Keratinocyte (primary cell): ENCODE measurements around the gene PRKCE. TPM values are rescaled to one million over a fixed set of nuclear protein-coding genes. Genes with fewer than 3 reads are reported as not detected.

Experiments used
- DNase-seq: peaks from one replicate; pipeline ENCODE4 v3.0.0-alpha.2; 2011; ENCODE audit warnings: low read depth, missing footprints, low spot score
- FAIRE-seq: peaks from 2 replicates; lab custom pipeline; 2011; peaks lifted over from hg19 to GRCh38; lab: Jason Lieb, UNC
- H2AFZ ChIP-seq: 2 replicates; pipeline ENCODE4 v1.6.0; 2012; ENCODE audit warnings: low read length, control low read depth, inconsistent platforms; ENCODE audit not compliant: control insufficient read depth
- H3K27ac ChIP-seq: 2 replicates; pipeline ENCODE4 v1.5.1; 2011; ENCODE audit warnings: low read length; ENCODE audit not compliant: control insufficient read depth, insufficient read depth
- H3K27me3 ChIP-seq: 3 replicates; pipeline ENCODE4 v1.6.0; 2011; ENCODE audit warnings: low read length; ENCODE audit not compliant: control insufficient read depth, insufficient read depth; ENCODE audit errors: extremely low read depth
- H3K36me3 ChIP-seq, 2 experiments: 2 replicates in 1 of 2; 3 replicates in 1 of 2; pipeline ENCODE4 v1.5.1; 2011; ENCODE audit warnings: low read length in 2 of 2, mild to moderate bottlenecking in 1 of 2; ENCODE audit not compliant: control insufficient read depth in 2 of 2, insufficient read depth in 2 of 2; ENCODE audit errors: extremely low read depth in 1 of 2
- H3K4me1 ChIP-seq: 3 replicates; pipeline ENCODE4 v1.5.1; 2011; ENCODE audit warnings: low read length; ENCODE audit not compliant: control insufficient read depth, insufficient read depth; ENCODE audit errors: extremely low read depth
- H3K4me2 ChIP-seq: 3 replicates; pipeline ENCODE4 v1.6.0; 2011; ENCODE audit warnings: low read depth, low read length; ENCODE audit not compliant: control insufficient read depth, insufficient read depth; ENCODE audit errors: extremely low read depth
- H3K4me3 ChIP-seq, 3 experiments: fragments of 200-600 bp in 1 of 3; sonication (generic) in 1 of 3; 2 replicates in 2 of 3; 3 replicates in 1 of 3; pipeline ENCODE4 v1.5.1; 2011 to 2016; ENCODE audit warnings: low read length in 3 of 3, mild to moderate bottlenecking in 3 of 3, control low read depth in 2 of 3, inconsistent platforms in 1 of 3, low read depth in 1 of 3, mixed read lengths in 1 of 3, mixed run types in 1 of 3, moderate library complexity in 1 of 3; ENCODE audit not compliant: control insufficient read depth in 2 of 3, insufficient read depth in 2 of 3; ENCODE audit errors: extremely low read depth in 1 of 3
- H3K79me2 ChIP-seq: 2 replicates; pipeline ENCODE4 v1.6.0; 2012; ENCODE audit warnings: low read length; ENCODE audit not compliant: control insufficient read depth, insufficient read depth
- H3K9ac ChIP-seq: 3 replicates; pipeline ENCODE4 v1.6.0; 2011; ENCODE audit warnings: low read length; ENCODE audit not compliant: control insufficient read depth, insufficient read depth; ENCODE audit errors: extremely low read depth
- H3K9me1 ChIP-seq: 3 replicates; pipeline ENCODE4 v1.6.0; 2011; ENCODE audit warnings: low read length; ENCODE audit not compliant: control insufficient read depth, insufficient read depth; ENCODE audit errors: extremely low read depth
- H3K9me3 ChIP-seq: 2 replicates; pipeline ENCODE4 v1.5.1; 2012; ENCODE audit warnings: low read depth, low read length; ENCODE audit not compliant: control insufficient read depth
- H4K20me1 ChIP-seq: 3 replicates; pipeline ENCODE4 v1.6.0; 2011; ENCODE audit warnings: low read length; ENCODE audit not compliant: control insufficient read depth, insufficient read depth; ENCODE audit errors: extremely low read depth
- CTCF ChIP-seq, 3 experiments: IDR thresholded peaks in 1 of 3; conservative IDR thresholded peaks in 1 of 3; optimal IDR thresholded peaks in 1 of 3; 2 replicates in 2 of 3; 3 replicates in 1 of 3; pipeline versions ENCODE3 to v1.5.1; 2011; ENCODE audit warnings: low read length in 3 of 3, mild to moderate bottlenecking in 3 of 3, moderate library complexity in 2 of 3, control low read depth in 1 of 3, inconsistent platforms in 1 of 3; ENCODE audit not compliant: insufficient read depth in 2 of 3; ENCODE audit errors: extremely low read depth in 1 of 3
- EZH2 ChIP-seq: IDR thresholded peaks from one replicate; pipeline ENCODE4 v1.6.1; 2012; ENCODE audit warnings: inconsistent platforms, mild to moderate bottlenecking, low read length, moderate library complexity
- dilution Hi-C: fragments of 300-500 bp; cut with MboI; formaldehyde crosslinking; loops from one replicate; pipeline ENCODE4 v1.7.0; 2020; ENCODE audit warnings: low sequenced_read_pairs; ENCODE audit not compliant: extremely low pct_ligation_motif_present
- polyA plus RNA-seq, 5 experiments: library from polyadenylated mRNA; depleted of rRNA in 3 of 5; stranded (reverse) in 3 of 5; stranded (forward) in 1 of 5; unstranded in 1 of 5; fragments of >200 nt; gene quantifications; 1 replicate in 1 of 5; 2 replicates in 3 of 5; 3 replicates in 1 of 5; pipeline versions ENCODE4 v1.2.1 to v1.2.3, GENCODE V29; 2011 to 2012; ENCODE audit warnings: missing spikeins in 2 of 5, low read depth in 1 of 5, low replicate concordance in 1 of 5

Gene PRKCE
- polyA plus RNA-seq, 1 donor (not counting 4 experiments of a cell fraction or from before 2014, with no cell fraction given), result 2.0 TPM

GRCh38 chr2:45782986-45783385 lies 131.5 kb downstream of the PRKCE start:
- no peak overlapping the region for H3K9ac ChIP-seq
- dilution Hi-C loops, result no loop called here
- TF ChIP-seq CTCF (optimal IDR thresholded peaks at IDR 0.05 in 1 of 3, IDR thresholded peaks at IDR 0.05 in 1 of 3, conservative IDR thresholded peaks at IDR 0.05 in 1 of 3; ENCODE audit: extremely low read depth in 1 of 3, insufficient read depth in 2 of 3, low read length in 3 of 3) (no peak), EZH2 (no peak)
- no peaks in the 10 kb centered on the region for H3K4me1 ChIP-seq
- no peak overlapping the region for H2AFZ ChIP-seq
- no peaks in the 10 kb centered on the region for H4K20me1 ChIP-seq
- no peaks in the 10 kb centered on the region for H3K9me1 ChIP-seq
- no peaks in the 10 kb centered on the region for H3K79me2 ChIP-seq
- no peaks in the 10 kb centered on the region for H3K9me3 ChIP-seq
- no peak overlapping the region for H3K27ac ChIP-seq
- no peaks in the 10 kb centered on the region for H3K36me3 ChIP-seq
- DNase-seq (no peak), FAIRE-seq (no peak)
- no peak overlapping the region for H3K4me2 ChIP-seq
- H3K27me3 ChIP-seq, result no peaks in the 10 kb centered on the region
- no peak overlapping the region for H3K4me3 ChIP-seq

- H3K4me2 ChIP-seq, result no peak overlapping the region
- H3K9ac ChIP-seq, result no peak overlapping the region
- DNase-seq, result no peak
- no peak overlapping the region for H2AFZ ChIP-seq
- H3K27me3 ChIP-seq, result no peaks in the 10 kb centered on the region
- no peaks in the 10 kb centered on the region for H3K9me3 ChIP-seq
- no peak for TF ChIP-seq EZH2
- TF ChIP-seq CTCF (optimal IDR thresholded peaks at IDR 0.05 in 1 of 3, IDR thresholded peaks at IDR 0.05 in 1 of 3, conservative IDR thresholded peaks at IDR 0.05 in 1 of 3; ENCODE audit: extremely low read depth in 1 of 3, insufficient read depth in 2 of 3, low read length in 3 of 3), result no peak
- H4K20me1 ChIP-seq, result no peaks in the 10 kb centered on the region
- dilution Hi-C loops, result no loop called here
- no peaks in the 10 kb centered on the region for H3K36me3 ChIP-seq
- no peak overlapping the region for H3K4me3 ChIP-seq
- H3K27ac ChIP-seq, result no peak overlapping the region
- H3K9me1 ChIP-seq, result no peaks in the 10 kb centered on the region
- no peak for FAIRE-seq
- H3K4me1 ChIP-seq, result no peaks in the 10 kb centered on the region
- H3K79me2 ChIP-seq, result no peaks in the 10 kb centered on the region
These were observed 134.8 kb downstream of the PRKCE start for GRCh38 chr2:45786030-45786835.
